A673 (cell line): ENCODE measurements around the gene ST3GAL2.

Source experiments
- CTCF ChIP-seq: fragments of 300-800, 200-600 bp; sonication (generic); conservative IDR thresholded peaks from 2 replicates; pipeline ENCODE4 v1.5.1; 2017; ENCODE audit warnings: low read depth, mild to moderate bottlenecking, antibody characterized with exemption, low read length, moderate library complexity, mixed read lengths
- EZH2 ChIP-seq: fragments of 200-600 bp; sonication (generic); IDR thresholded peaks from 2 replicates; pipeline ENCODE4 v1.6.1; 2017; ENCODE audit warnings: borderline replicate concordance, low read depth, mild to moderate bottlenecking, mixed read lengths, antibody characterized with exemption, low read length; ENCODE audit not compliant: poor library complexity, severe bottlenecking

DNA sequence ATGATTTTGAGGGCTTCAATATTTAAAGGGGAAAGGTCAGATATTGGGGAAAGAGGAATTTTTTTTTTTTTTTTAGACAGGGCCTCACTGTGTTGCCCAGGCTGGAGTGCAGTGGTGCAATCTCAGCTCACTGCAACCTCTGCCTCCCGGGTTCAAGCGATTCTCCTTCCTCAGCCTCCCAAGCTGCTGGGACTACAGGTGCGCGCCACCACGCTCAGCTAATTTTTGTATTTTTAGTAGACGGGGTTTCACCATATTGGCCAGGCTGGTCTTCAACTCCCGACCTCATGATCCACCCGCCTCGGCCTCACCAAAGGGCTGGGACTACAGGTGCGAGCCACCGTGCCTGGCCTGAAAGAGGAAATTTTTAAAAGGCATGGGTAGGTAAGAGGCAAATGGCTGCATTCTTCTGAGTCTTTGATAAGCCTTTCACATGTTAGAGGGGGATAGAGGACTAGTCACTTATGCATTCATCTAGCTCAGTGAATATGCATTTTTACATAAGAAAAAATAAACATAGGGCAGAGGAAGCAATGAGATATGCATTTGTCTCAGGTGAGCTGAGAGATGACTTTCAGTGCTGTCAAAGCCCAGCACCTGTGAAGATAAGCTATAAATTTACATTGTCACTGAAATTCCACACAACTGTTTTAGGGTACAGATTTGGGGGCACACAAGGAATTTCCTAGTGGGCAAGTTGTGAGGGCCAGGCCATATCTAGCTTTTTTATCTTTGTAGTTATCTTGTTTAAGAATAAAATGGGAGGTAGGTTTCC is 14.4 kb upstream of the ST3GAL2 start:
- TF ChIP-seq EZH2: no peak
- TF ChIP-seq CTCF: no peak
